Ovary (tissue), 3 donors: Measurements from ENCODE around the gene ALG5.

Source experiments
- CTCF ChIP-seq, 3 donors: fragments of 450-650 bp in 2 of 3; fragments of 200-600 bp in 1 of 3; IDR thresholded peaks; one replicate each; pipeline versions ENCODE4 v1.5.1 to v1.8.0; 2016 to 2022; ENCODE audit warnings: antibody characterized with exemption in 3 of 3, mild to moderate bottlenecking in 1 of 3
- POLR2A ChIP-seq: fragments of 450-650 bp; IDR thresholded peaks from one replicate; pipeline ENCODE4 v1.6.1; 2017; ENCODE audit warnings: antibody characterized with exemption, mild to moderate bottlenecking, moderate library complexity
- donor health status: DM: no; HTN: no; CAD: no.

- TF ChIP-seq POLR2A, result no peak
- no peak for TF ChIP-seq CTCF (IDR thresholded peaks at IDR 0.05)
These were observed 86.2 kb downstream of the ALG5 start for GRCh38 chr13:36912973-36913372.
